HG02943 (cell line): ENCODE data around the gene PNPLA5.
"Not testable (repeated sequence)": the region's sequence is repeated elsewhere in the genome, so short reads cannot be mapped to it uniquely, and the experiment has no call there.

Experiments
- ATAC-seq: cut with Tn5 transposase; IDR thresholded peaks from one replicate; pipeline ENCODE4 v1.9.1; 2021; ENCODE audit warnings: mild to moderate bottlenecking, low read depth, moderate library complexity; ENCODE audit not compliant: unreplicated experiment

Gene PNPLA5

GRCh38 chr22:43882122-43882767, 9.6 kb downstream of the PNPLA5 start:
- no peak for ATAC-seq

DNA sequence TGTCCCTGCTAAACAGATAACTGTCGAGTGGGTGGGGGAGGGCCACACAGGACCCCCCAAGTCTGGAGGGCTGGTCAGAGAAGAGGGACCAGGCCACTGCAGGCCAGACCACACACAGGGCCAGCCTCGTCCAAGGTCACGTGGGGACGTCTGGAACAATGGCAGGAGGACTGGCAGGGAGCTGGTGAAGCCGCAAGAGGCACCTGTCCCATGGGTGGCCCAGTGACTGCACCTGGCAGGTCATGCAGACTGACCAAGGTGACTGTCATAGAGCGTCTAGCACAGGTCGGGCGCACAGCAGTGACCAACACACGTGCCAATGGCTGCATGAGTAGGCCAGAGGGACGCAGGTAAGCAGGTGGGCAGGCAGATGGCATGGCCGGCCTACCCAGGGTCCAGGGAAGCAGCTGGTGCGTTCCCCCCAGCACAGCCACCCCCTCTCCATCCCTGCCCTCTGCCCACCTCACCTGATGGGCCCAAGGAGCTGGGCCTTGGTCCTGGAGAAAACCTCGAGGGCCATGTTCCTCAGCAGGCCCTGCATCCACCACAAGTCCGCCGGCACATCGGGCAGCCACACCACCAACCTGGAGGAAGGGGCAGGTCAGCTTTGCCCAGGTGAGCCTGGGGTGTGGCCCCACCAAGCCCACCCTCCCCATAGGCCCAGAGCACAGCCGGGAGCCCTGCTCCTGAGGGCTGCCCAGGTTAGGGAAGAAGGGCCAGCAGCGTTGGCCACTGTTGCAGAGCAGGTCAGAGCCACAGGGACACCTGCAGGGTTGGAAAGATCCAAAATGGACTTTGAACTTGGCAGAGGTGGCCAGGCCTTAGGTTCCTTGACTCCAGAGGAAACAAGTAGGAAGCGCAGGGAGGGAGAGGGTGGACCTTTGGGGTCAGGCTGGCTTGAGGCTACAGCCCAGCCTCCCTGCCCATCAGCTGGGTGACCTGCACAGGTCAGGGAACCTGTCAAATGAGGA, 10.4 kb downstream of the PNPLA5 start:
- no peak for ATAC-seq

DNA sequence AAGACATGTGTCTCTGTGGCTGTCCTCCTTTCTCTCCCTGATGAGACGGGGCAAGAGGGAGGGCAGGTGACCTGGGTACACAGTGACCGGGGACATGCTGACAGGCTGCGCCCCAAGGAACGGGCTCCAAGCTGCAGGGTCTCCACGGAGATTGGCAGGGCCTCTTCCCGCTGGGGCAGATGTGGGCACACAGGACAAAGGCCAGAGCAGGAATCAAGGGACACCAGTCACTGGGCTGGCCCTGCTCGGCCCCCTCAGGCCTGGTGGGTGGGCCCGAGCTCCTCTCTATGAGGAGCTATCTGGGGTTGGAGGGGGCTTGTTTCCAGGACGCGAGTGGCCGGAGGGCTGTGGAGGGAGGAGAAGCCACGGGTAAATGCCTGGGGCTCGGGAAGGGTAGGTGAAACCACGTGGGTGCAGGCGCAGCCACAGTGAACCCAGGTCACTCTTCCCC, 11.2 kb downstream of the PNPLA5 start:
- ATAC-seq, result no peak

GRCh38 chr22:43879901-43880540, 11.8 kb downstream of the PNPLA5 start:
- ATAC-seq, result no peak

DNA sequence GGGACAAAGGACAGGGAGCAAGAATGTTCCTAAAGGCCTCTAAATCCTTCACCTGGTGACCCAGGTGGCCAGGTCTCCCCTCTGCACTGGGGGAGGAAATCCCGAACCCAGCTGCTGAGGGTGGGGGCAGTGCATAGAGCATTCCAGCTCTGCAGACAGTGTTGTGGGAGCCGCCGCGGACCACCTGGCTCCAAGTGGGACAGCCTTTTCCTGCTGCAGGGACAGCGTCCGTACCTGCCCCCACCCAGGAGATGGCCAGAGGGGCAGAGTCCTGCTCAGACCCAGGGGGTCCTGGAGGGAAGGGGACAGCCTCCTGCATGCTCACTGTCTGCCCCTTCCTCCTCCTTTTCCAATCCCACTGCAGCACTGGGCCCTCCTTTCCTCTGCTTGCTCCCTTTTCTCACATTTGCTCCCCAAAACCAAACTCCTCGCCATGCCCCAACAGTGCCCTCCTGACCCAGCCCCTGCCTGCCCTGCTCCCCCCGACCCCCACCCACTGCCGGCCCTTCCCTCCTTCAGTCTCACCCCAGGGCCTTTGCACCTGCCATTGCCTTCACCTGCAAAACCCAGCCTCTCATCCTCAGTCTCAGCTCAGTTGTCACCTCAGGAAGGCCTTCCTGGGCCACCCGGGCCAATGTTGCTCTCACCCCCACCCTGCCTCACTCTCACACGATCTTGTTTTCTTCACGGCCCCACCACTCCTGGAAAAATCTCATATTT, 12.8 kb downstream of the PNPLA5 start:
- ATAC-seq, result no peak

DNA sequence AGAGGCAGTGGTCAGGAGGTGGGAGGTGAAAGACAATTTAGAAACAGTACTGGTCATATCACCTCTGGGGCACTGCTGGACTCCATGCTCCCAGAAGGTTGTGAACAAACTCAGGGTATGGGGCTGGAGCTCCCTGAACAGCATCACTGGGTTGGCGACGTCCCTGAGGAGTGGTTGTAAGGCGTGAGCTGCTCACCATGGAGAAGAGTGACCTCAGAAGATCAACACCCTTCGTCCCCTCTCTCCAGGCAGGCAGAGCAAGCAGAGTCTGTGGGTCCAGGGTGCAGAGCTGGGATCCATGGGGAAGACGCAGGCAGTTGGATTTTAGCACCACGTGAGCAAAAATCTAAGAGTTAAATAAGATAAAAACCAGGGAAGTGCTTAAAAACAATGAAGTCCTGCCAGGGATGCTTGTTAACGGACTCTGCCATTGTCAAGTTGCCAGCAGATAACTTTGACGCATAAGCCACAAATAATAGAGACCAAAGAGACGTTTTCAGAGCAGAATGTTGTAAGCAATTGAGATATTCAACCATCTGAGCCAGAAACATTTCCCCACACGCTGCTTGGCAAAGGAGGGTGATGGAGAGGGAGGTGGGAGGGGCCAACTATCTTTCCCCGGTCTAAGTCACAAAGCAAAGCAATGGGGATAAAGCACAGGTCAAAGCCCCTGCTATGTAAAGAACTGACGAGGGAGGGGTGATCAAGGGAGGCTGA, 13.6 kb downstream of the PNPLA5 start:
- no peak for ATAC-seq

- no peak for ATAC-seq
These were observed 14.8 kb downstream of the PNPLA5 start for GRCh38 chr22:43876866-43877509.

GRCh38 chr22:43869799-43870198, 22.0 kb downstream of the PNPLA5 start:
- no peak for ATAC-seq

DNA sequence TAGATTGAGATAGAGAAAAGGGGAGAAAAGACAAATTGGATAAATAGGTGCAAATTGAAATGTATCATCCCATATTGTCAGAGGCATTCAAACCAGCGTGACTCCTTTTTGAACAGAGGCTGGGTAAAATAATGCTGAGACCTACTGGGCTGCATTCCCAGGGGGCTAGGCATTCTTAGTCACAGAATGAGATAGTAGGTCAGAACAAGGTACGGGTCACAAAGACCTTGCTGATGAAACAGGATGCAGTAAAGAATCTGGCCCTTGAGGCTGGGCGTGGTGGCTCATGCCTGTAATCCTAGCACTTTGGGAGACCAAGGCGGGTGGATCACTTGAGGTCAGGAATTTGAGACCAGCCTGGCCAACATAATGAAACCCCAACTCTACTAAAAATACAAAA, 22.8 kb downstream of the PNPLA5 start:
- ATAC-seq, result not testable (repeated sequence)

GRCh38 chr22:43867839-43868635, 23.8 kb downstream of the PNPLA5 start:
- ATAC-seq, result no peak

- no peak for ATAC-seq
These were observed 29.0 kb downstream of the PNPLA5 start for GRCh38 chr22:43862882-43863202.

GRCh38 chr22:43862074-43862881, 29.5 kb downstream of the PNPLA5 start, which contains the start of gene SULT4A1:
Gene SULT4A1, minus strand, starts transcription at chr22:43862513. Its CDS starts 131 bp downstream, at chr22:43862382.
- no peak for ATAC-seq

DNA sequence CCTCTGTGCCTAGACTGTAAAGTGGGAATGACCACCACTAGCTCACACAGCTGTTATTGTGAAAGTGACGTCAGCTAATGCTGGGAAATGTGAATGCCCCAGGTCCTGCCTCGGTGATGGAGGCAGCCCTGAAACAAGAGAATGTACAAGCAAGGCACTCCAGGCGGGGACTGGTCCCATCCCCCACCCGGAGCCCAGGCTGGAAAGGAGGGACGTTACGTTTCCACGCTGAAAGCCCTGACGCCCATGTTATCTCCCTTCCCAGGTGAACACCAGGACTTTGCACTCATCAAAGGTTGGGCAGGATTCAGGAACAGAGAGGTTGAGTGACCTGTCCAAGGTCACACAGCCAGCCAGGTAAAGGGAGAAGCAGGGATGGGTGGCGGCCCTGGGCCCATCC, 30.3 kb downstream of the PNPLA5 start:
- no peak for ATAC-seq

GRCh38 chr22:43860831-43861230, 31.0 kb downstream of the PNPLA5 start:
- no peak for ATAC-seq

- ATAC-seq, result no peak
These were observed 31.7 kb downstream of the PNPLA5 start for GRCh38 chr22:43860126-43860525.

- ATAC-seq, result no peak
These were observed 32.2 kb downstream of the PNPLA5 start for GRCh38 chr22:43859621-43860020.

GRCh38 chr22:43859176-43859575, 32.6 kb downstream of the PNPLA5 start:
- ATAC-seq, result no peak
